Activated CD4-positive, alpha-beta T cell treated with anti-CD3 and anti-CD28 coated beads, Interleukin-2, amount 10 ng/mL, durations not matched to agents 7 days and 5 days (primary cell): ENCODE measurements around the gene TNFRSF18. TPM values are rescaled to one million over a fixed set of nuclear protein-coding genes. Genes with fewer than 3 reads are reported as not detected.

ENCODE experiments used
- CTCF ChIA-PET: fragments of 350-600 bp; sonication (Branson Sonifier 250); formaldehyde crosslinking; loops from one replicate; lab custom pipeline; 2021; ENCODE audit warnings: antibody characterized with exemption; lab: Charles Lee
- POLR2A ChIA-PET: fragments of 350-600 bp; sonication (Branson Sonifier 250); formaldehyde crosslinking; loops from one replicate; lab custom pipeline; 2021; ENCODE audit warnings: antibody characterized with exemption; lab: Charles Lee
- DNase-seq: peaks from one replicate; pipeline ENCODE4 v3.0.0-alpha.2; 2020
- H3K27ac Mint-ChIP-seq: one replicate; pipeline ENCODE4 v1.8.0; 2021; ENCODE audit warnings: mild to moderate bottlenecking, moderate library complexity, mixed read lengths
- H3K27me3 Mint-ChIP-seq: one replicate; pipeline ENCODE4 v1.8.0; 2021; ENCODE audit warnings: mixed read lengths
- H3K36me3 Mint-ChIP-seq: one replicate; pipeline ENCODE4 v1.8.0; 2021; ENCODE audit warnings: low read depth, mixed read lengths
- H3K4me1 Mint-ChIP-seq: one replicate; pipeline ENCODE4 v1.8.0; 2021; ENCODE audit warnings: mixed read lengths
- H3K4me3 Mint-ChIP-seq: one replicate; pipeline ENCODE4 v1.8.0; 2021; ENCODE audit warnings: mild to moderate bottlenecking, moderate library complexity, mixed read lengths
- H3K9me3 Mint-ChIP-seq: one replicate; pipeline ENCODE4 v1.8.0; 2021; ENCODE audit warnings: mixed read lengths
- total RNA-seq, 2 experiments: library from RNA; stranded (reverse); gene quantifications; one replicate each; pipeline ENCODE4 v1.2.3, GENCODE V29; 2021

Gene TNFRSF18
- total RNA-seq, 2 experiments from 2014 or later: 26.0 to 33.9 TPM

GRCh38 chr1:1162597-1163537 lies 43.5 kb downstream of the TNFRSF18 start:
- Mint-ChIP-seq H3K9me3 (no peaks in the 10 kb centered on the region), H3K4me3 (no peak overlapping the region), H3K27me3 (no peaks in the 10 kb centered on the region), H3K4me1 (peaks cover 6% of the 10 kb centered on the region), H3K36me3 (no peaks in the 10 kb centered on the region), H3K27ac (no peak overlapping the region)
- ChIA-PET CTCF (interaction anchor here (1.0 kb wide), 1 partner anchor 9 kb away, joined by 3 read pairs; no protein-coding TSS in a partner anchor), POLR2A (no interaction called here)
- no peak for DNase-seq

GRCh38 chr1:1161683-1162079 lies 44.7 kb downstream of the TNFRSF18 start:
- no peak for DNase-seq
- POLR2A ChIA-PET: no interaction called here
- Mint-ChIP-seq H3K36me3 (no peaks in the 10 kb centered on the region), H3K27ac (no peak overlapping the region), H3K4me1 (peaks cover 8% of the 10 kb centered on the region), H3K4me3 (no peak overlapping the region), H3K9me3 (no peaks in the 10 kb centered on the region), H3K27me3 (no peaks in the 10 kb centered on the region)
- CTCF ChIA-PET: no interaction called here

- Mint-ChIP-seq H3K4me1 (peaks cover 12% of the 10 kb centered on the region), H3K27ac (no peak overlapping the region), H3K36me3 (no peaks in the 10 kb centered on the region), H3K9me3 (no peaks in the 10 kb centered on the region), H3K27me3 (no peaks in the 10 kb centered on the region), H3K4me3 (no peak overlapping the region)
- ChIA-PET CTCF (no interaction called here), POLR2A (no interaction called here)
- no peak for DNase-seq
Observed at GRCh38 chr1:1161078-1161682, 45.2 kb downstream of the TNFRSF18 start.

- POLR2A ChIA-PET: no interaction called here
- Mint-ChIP-seq H3K9me3 (no peaks in the 10 kb centered on the region), H3K36me3 (no peaks in the 10 kb centered on the region), H3K27me3 (no peaks in the 10 kb centered on the region), H3K4me3 (no peak overlapping the region), H3K4me1 (peaks cover 12% of the 10 kb centered on the region), H3K27ac (no peak overlapping the region)
- CTCF ChIA-PET: no interaction called here
- no peak for DNase-seq
Observed at GRCh38 chr1:1160281-1160930, 46.0 kb downstream of the TNFRSF18 start.

GRCh38 chr1:1157914-1158710 lies 48.3 kb downstream of the TNFRSF18 start:
- POLR2A ChIA-PET: no interaction called here
- Mint-ChIP-seq H3K9me3 (peaks cover 9% of the 10 kb centered on the region), H3K4me1 (peaks cover 15% of the 10 kb centered on the region), H3K36me3 (peaks cover 9% of the 10 kb centered on the region), H3K27ac (peak overlapping the region; percentile 19), H3K27me3 (no peaks in the 10 kb centered on the region), H3K4me3 (peak overlapping the region; percentile 19)
- no peak for DNase-seq
- CTCF ChIA-PET: interaction anchor here (0.6 to 2.4 kb wide), 4 partner anchors 12 to 106 kb away, joined by 3 to 7 read pairs (median 4); no protein-coding TSS in a partner anchor

GRCh38 chr1:1157426-1157913 lies 48.9 kb downstream of the TNFRSF18 start:
- CTCF ChIA-PET: interaction anchor here (1.7 to 2.4 kb wide), 2 partner anchors 13 to 35 kb away, joined by 5 to 7 read pairs; no protein-coding TSS in a partner anchor
- H3K4me3 Mint-ChIP-seq: peak overlapping the region; percentile 66
- POLR2A ChIA-PET: no interaction called here
- peaks cover 15% of the 10 kb centered on the region for H3K9me3 Mint-ChIP-seq
- peaks cover 15% of the 10 kb centered on the region for H3K36me3 Mint-ChIP-seq
- peak; percentile 65 for DNase-seq
- H3K27ac Mint-ChIP-seq: peak overlapping the region; percentile 81
- peaks cover 16% of the 10 kb centered on the region for H3K4me1 Mint-ChIP-seq
- no peaks in the 10 kb centered on the region for H3K27me3 Mint-ChIP-seq

GRCh38 chr1:1157033-1157365 lies 49.4 kb downstream of the TNFRSF18 start:
- ChIA-PET CTCF (interaction anchor here (1.2 to 2.4 kb wide), 3 partner anchors 8 to 34 kb away, joined by 4 to 7 read pairs (median 5); no protein-coding TSS in a partner anchor), POLR2A (no interaction called here)
- peaks cover 19% of the 10 kb centered on the region for H3K36me3 Mint-ChIP-seq
- peak overlapping the region; percentile 30 for H3K4me3 Mint-ChIP-seq
- peaks cover 20% of the 10 kb centered on the region for H3K9me3 Mint-ChIP-seq
- peaks cover 17% of the 10 kb centered on the region for H3K4me1 Mint-ChIP-seq
- no peak for DNase-seq
- no peaks in the 10 kb centered on the region for H3K27me3 Mint-ChIP-seq
- H3K27ac Mint-ChIP-seq: peak overlapping the region; percentile 60

- peaks cover 22% of the 10 kb centered on the region for H3K9me3 Mint-ChIP-seq
- ChIA-PET POLR2A (no interaction called here), CTCF (interaction anchor here (0.7 to 2.4 kb wide), 4 partner anchors 9 to 254 kb away, joined by 4 to 7 read pairs (median 4); no protein-coding TSS in a partner anchor)
- H3K4me3 Mint-ChIP-seq: peak overlapping the region; percentile 38
- no peak for DNase-seq
- H3K4me1 Mint-ChIP-seq: peaks cover 17% of the 10 kb centered on the region
- peaks cover 19% of the 10 kb centered on the region for H3K36me3 Mint-ChIP-seq
- no peaks in the 10 kb centered on the region for H3K27me3 Mint-ChIP-seq
- H3K27ac Mint-ChIP-seq: peak overlapping the region; percentile 64
Observed at GRCh38 chr1:1156140-1157032, 50.0 kb downstream of the TNFRSF18 start.

- Mint-ChIP-seq H3K4me1 (peaks cover 17% of the 10 kb centered on the region), H3K36me3 (peaks cover 19% of the 10 kb centered on the region), H3K27ac (no peak overlapping the region), H3K9me3 (peaks cover 22% of the 10 kb centered on the region), H3K27me3 (no peaks in the 10 kb centered on the region), H3K4me3 (no peak overlapping the region)
- ChIA-PET CTCF (interaction anchor here (0.8 kb wide), 1 partner anchor 18 kb away, joined by 3 read pairs; the partner anchor contains the start of gene TTLL10), POLR2A (no interaction called here)
- DNase-seq: no peak
Observed at GRCh38 chr1:1155258-1155657, 51.1 kb downstream of the TNFRSF18 start.

- POLR2A ChIA-PET: no interaction called here
- CTCF ChIA-PET: interaction anchor here (0.8 to 1.4 kb wide), 4 partner anchors 9 to 30 kb away, joined by 3 to 4 read pairs (median 3); no protein-coding TSS in a partner anchor
- Mint-ChIP-seq H3K4me1 (peaks cover 13% of the 10 kb centered on the region), H3K36me3 (peaks cover 19% of the 10 kb centered on the region), H3K9me3 (peaks cover 22% of the 10 kb centered on the region), H3K27me3 (no peaks in the 10 kb centered on the region), H3K4me3 (no peak overlapping the region), H3K27ac (no peak overlapping the region)
- DNase-seq: no peak
Observed at GRCh38 chr1:1153874-1154273, 52.5 kb downstream of the TNFRSF18 start.
